ENCODE data around the gene NARF. TPM values are rescaled to one million over a fixed set of nuclear protein-coding genes. Genes with fewer than 3 reads are reported as not detected.

NARF gene
- total RNA-seq, 1 donor from 2014 or later = 122 TPM

DNA sequence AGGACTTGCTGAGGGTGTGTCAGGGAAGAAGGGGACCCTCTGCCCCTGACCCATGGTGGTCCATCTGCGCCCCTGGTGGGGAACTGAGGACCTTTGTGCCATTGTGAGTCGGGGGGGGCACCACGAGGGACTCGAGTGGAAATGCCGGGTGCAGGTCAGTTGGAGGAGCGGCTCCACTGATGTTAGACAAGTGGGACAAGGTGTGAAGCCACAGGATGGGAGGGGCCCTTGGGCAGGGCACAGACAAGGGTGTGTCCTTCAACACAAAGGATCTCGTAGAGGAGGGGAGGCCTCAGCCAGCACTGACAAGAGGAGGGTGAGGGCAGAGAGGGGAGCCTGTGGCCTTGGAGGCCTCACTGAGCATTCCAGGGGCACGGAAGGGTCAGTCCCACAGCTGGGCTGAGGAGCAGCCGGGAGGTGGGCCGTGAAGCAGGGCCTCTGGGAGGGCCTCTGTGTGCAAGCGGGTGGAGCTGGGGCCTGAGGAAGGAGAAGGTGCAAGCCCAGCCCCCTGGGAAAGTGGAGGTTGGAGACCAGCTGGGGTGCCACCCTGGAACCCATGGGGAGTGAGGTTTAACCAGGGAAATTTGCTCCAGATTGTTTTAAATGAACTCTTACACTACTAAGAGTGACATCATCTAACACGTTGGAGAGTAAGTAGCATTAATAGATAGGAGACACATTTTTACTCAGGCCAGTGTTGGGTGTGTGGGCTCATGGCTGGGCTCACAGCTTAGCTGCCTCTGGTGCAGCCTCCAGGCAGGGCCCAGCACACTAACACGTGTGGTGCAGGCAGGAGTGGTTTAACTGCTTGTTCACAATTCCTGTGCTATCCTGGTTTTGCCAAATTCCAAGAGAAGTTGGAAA lies 27.9 kb downstream of the NARF start:
- no peak overlapping the region for H3K4me3 Mint-ChIP-seq
- H3K36me3 Mint-ChIP-seq = peaks cover 44% of the 10 kb centered on the region
- no peaks in the 10 kb centered on the region for H3K27me3 Mint-ChIP-seq (ENCODE audit: low read depth)
- TF ChIP-seq CTCF (IDR thresholded peaks at IDR 0.05; ENCODE audit: unreplicated experiment) = no peak
- H3K9me3 Mint-ChIP-seq = no peaks in the 10 kb centered on the region
- peaks cover 4% of the 10 kb centered on the region for H3K4me1 Mint-ChIP-seq
- DNase-seq (ENCODE audit: low spot score in 2 of 2, unreplicated experiment in 2 of 2) = no peak
- H3K27ac Mint-ChIP-seq = no peak overlapping the region

- H3K27ac Mint-ChIP-seq = no peak overlapping the region
- TF ChIP-seq CTCF (IDR thresholded peaks at IDR 0.05; ENCODE audit: unreplicated experiment) = no peak
- H3K36me3 Mint-ChIP-seq = peaks cover 34% of the 10 kb centered on the region
- no peaks in the 10 kb centered on the region for H3K9me3 Mint-ChIP-seq
- H3K27me3 Mint-ChIP-seq (ENCODE audit: low read depth) = no peaks in the 10 kb centered on the region
- peaks cover 4% of the 10 kb centered on the region for H3K4me1 Mint-ChIP-seq
- DNase-seq (ENCODE audit: low spot score in 2 of 2, unreplicated experiment in 2 of 2) = no peak
- H3K4me3 Mint-ChIP-seq = no peak overlapping the region
Observed at GRCh38 chr17:82487910-82488309, 29.4 kb downstream of the NARF start.

DNA sequence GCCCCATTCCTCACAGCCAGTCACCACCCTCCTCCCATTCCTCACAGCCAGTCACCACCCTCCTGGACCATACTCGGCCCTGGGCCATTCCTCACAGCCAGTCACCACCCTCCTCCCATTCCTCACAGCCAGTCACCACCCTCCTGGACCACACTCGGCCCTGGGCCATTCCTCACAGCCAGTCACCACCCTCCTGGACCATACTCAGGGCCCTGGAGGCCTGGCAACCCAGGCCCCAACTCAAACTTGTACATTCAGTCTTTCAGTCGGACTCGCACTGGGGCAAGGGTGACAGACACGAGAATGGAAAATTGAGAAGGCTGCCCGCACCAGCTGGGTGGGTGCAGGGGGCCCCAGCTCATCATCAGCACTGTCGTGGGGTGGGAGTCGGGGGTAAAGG lies 30.6 kb downstream of the NARF start:
- no peak for DNase-seq (ENCODE audit: low spot score in 2 of 2, unreplicated experiment in 2 of 2)
- H3K36me3 Mint-ChIP-seq = peaks cover 28% of the 10 kb centered on the region
- peaks cover 7% of the 10 kb centered on the region for H3K4me1 Mint-ChIP-seq
- no peaks in the 10 kb centered on the region for H3K9me3 Mint-ChIP-seq
- no peaks in the 10 kb centered on the region for H3K27me3 Mint-ChIP-seq (ENCODE audit: low read depth)
- H3K4me3 Mint-ChIP-seq = no peak overlapping the region
- peak overlapping the region; percentile 61 for H3K27ac Mint-ChIP-seq
- TF ChIP-seq CTCF (IDR thresholded peaks at IDR 0.05; ENCODE audit: unreplicated experiment) = no peak

DNA sequence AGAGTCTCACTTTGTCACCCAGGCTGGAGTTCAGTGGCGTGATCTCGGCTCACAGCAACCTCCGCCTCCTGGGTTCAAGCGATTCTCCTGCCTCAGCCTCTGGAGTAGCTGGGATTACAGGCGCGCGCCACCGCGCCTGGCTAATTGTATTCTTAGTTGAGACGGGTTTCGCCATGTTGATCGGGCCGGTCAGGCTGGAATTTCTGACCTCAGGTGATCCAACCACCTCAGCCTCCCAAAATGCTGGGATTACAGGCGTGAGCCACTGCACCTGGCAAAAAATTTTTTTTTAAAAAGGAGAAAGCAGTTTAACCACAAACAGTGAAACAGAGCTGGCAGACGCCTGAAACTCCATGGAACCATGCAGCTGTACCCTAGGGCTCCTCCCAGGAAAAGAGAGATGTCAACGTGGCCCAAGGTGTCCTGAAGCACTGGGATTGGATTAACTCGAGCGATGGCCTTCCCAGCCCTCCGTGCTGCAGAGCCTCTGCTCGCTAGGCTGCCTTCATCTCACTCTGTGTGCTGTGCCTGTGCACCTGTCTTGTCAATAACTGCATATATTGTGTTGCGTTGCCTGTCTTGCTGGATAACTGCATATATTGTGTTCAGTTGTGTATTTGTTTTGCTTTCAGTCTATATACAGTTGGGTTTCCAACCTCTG lies 31.4 kb downstream of the NARF start:
- TF ChIP-seq CTCF (IDR thresholded peaks at IDR 0.05; ENCODE audit: unreplicated experiment) = no peak
- peaks cover 23% of the 10 kb centered on the region for H3K36me3 Mint-ChIP-seq
- DNase-seq (ENCODE audit: low spot score in 2 of 2, unreplicated experiment in 2 of 2) = no peak
- H3K4me3 Mint-ChIP-seq = no peak overlapping the region
- H3K9me3 Mint-ChIP-seq = no peaks in the 10 kb centered on the region
- peaks cover 10% of the 10 kb centered on the region for H3K4me1 Mint-ChIP-seq
- no peak overlapping the region for H3K27ac Mint-ChIP-seq
- H3K27me3 Mint-ChIP-seq (ENCODE audit: low read depth) = no peaks in the 10 kb centered on the region

GRCh38 chr17:82490512-82491195 lies 32.1 kb downstream of the NARF start:
- Mint-ChIP-seq H3K9me3 (no peaks in the 10 kb centered on the region), H3K27me3 (ENCODE audit: low read depth) (no peaks in the 10 kb centered on the region), H3K27ac (no peak overlapping the region), H3K4me1 (peaks cover 10% of the 10 kb centered on the region), H3K36me3 (peaks cover 19% of the 10 kb centered on the region), H3K4me3 (no peak overlapping the region)
- no peak for TF ChIP-seq CTCF (IDR thresholded peaks at IDR 0.05; ENCODE audit: unreplicated experiment)
- DNase-seq (ENCODE audit: low spot score in 2 of 2, unreplicated experiment in 2 of 2) = no peak
